GM19372 (cell line): ENCODE measurements around the gene HOXC12.

Experiments
- ATAC-seq: cut with Tn5 transposase; IDR thresholded peaks from one replicate; pipeline ENCODE4 v1.9.1; 2021; ENCODE audit warnings: mild to moderate bottlenecking, low read depth, moderate library complexity; ENCODE audit not compliant: unreplicated experiment

The HOXC12 gene

DNA sequence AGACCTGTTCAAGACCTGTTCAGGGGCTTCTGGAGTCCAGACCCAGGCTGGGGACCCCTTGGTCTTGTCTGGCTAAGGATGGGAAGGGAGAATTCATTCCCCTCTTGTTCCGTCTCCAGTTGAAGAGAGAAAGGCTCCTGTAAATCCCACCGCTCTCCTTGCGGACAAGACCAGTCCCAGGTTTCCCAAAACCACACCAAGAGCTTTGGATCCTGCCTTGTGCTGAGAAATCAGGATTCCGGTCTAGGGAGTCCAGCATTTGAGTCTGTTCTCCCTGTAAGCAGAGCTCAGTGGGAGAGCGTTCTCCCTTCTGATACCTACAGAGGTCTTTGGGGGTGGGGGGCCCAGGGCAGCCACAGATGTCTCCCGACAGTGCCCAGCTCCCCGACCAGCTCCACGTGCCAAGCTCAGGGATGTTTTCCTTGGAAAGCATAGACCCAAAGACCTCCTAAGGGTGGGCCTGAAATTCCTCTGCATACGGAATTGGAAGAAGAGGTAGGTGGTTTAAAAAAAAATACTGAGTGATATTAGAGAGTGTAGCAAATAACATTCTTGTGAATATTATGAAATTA, 14.2 kb upstream of the HOXC12 start:
- ATAC-seq, result no peak

DNA sequence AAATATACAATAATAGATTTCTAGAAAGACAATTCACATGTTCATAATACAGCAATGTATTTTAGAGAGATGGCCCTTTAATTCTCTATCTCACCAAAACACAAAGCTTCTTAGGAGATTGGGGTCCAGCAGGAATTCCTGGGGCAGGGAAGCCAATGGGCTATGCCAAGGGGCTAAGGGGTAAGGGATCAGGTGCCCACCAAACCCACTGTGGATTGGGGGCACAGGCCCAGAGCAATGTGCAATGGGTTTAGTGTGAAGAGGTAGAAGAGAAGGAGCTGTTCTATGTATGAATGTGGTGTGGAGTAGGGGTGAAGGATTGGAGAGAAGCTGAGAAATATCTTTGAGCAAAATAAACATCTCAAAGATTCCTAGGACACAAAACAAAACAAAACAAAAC, 13.5 kb upstream of the HOXC12 start:
- ATAC-seq, result no peak

DNA sequence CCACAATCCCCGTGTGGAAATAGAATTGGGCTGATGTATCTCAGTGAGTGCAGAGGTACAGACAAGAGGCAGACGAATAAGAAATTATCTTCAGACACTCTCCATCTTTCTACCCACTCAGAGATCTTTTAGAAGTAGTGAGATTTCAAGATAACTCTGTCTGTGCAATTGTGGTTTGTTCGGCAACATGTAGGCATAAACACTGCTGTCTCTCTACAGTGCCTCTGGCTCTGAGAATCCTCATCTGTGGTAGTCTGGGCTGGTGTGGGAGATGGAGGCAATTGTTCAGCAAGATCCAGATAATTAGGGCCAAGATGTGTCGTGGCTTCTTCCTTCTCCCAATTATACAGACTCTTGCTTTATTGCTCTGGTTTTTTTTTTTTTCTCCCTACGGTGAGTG, 13.0 kb upstream of the HOXC12 start:
- ATAC-seq, result no peak

DNA sequence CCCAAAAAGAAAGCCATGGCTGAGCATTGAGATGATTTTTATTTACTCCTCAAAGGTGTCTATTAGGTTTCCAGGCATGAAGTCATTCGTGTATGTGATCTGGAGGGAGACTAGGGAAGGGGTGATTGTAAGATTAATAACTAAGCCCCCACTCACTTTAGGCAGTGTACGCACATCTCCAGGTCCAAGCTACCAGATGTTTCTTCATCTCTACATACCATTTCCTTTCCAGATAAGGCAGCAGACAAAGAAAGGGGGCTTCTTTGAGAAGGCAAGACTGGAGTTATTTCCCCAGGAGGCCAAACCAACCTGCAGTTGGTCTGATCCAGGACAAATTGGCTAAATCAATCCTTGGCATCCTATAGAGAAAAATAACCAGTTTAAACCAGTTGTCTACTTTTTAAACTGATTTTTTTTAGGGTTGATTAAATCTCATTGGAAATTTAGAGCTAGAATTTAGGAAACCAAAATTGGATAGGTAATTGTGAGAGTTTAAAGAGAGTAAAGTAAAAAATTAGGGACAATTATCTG, 12.2 kb upstream of the HOXC12 start:
- ATAC-seq, result no peak

DNA sequence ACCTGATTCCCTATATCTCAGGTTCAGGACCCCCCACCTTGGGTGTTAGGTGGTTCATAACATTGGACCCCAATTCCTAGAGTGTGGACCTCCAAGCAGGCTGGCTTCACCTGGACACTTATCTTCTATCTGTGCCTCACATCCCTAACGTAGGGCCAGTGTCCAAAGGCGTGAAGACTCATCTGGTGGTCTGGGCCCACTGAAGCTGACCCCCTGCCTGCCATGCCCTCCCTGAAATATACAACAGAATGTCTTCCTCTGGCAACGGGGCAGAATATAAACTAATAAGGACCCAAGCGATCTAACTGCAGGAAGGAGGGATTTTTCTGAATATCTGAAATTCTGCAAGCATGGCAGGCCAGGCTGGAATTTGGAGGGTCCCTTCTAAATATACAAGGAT, 10.5 kb upstream of the HOXC12 start:
- ATAC-seq, result no peak

DNA sequence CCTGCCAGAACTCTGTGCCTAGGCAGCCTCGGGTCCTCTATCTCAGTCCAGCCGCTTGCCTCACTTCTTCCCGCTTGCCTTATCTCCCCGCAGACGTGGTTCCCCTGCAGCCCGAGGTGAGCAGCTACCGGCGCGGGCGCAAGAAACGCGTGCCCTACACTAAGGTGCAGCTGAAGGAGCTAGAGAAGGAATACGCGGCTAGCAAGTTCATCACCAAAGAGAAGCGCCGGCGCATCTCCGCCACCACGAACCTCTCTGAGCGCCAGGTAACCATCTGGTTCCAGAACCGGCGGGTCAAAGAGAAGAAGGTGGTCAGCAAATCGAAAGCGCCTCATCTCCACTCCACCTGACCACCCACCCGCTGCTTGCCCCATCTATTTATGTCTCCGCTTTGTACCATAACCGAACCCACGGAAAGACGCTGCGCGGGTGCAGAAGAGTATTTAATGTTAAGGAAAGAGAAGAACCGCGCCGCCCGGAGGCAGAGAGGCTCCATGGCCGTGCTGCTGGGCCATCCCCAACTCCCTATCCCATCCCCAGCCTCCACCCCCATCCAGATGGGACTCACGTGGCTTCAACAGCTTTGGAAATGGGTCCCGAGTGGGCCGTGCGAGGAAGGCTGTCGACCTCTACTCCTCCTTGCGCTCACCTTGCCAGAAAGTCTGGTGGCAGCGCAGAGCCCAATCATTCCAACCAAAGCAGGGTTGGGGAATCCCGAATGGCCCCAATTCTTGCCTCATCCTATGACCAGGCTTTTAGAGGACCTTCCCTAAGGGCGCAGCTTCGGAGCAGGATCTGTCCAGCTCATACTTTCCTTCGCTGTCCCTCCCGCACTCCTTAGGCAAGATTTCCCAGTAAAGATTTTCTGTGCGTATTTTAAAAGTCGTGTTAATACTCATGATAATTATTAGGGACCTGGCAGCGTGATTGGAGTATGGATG, 9.5 kb upstream of the HOXC12 start:
- no peak for ATAC-seq

DNA sequence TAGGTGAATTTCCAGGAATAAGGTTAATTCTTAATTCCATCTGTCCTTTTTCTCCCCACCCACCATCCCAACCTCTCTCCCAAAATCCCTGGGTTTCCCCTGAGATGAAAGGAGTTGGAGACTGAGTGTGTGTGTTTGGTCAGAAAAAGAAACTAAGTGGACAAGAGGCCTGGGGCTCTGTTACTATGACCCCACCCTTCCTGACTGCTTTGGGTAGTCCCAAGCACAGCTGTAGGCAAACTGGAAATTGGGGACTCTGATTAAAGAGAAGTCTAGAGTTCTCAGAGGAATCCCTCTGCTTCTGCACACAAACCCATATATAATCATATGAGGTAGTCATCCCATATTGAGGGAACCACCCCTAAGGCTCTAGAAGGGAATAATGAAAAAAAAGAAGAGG, 7.0 kb upstream of the HOXC12 start:
- ATAC-seq, result no peak

DNA sequence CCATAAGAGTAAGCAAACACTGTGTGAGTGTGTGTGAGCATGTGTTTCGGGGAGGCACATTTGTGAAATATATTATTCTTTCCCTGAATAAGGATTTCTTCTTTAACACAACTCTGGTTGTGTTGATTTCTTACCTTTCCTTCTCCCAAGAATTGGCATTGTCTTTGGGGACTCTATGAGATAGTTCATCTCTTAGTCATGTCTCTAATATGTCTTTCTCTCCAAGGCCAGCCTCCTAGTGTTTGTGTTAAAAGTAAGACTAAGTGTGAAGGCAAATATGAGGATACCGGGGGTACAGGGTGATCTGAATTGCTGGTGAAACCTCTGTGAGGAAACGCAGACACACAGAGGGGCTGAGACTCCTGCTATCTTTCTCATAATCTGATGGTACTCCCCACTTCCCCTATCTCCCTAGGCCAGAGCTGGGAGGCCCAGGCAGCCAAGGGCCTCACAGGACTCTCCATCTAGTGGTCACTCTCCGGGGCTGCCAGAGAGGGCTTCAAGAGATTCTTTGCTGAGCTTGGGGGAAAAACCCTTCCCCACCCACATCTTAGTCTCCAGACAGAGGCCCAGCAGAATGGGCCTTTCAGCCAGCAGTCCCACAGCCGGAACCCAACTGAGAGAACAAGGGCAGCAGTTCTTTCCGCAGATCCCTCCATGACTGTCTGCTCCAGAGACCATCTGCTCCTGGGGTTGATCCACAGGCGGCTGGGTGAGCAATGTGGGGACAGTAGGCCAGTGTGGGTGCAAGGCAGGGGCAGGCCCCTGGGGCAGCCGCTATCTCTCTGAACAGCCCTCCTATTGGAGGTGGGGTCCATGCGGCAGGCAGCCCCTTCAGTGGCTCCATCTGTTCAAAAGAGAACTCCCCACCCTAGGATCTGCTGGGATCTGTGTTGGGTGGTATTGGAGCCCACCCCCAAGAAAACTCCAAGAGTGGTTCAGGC, 5.8 kb upstream of the HOXC12 start:
- no peak for ATAC-seq

DNA sequence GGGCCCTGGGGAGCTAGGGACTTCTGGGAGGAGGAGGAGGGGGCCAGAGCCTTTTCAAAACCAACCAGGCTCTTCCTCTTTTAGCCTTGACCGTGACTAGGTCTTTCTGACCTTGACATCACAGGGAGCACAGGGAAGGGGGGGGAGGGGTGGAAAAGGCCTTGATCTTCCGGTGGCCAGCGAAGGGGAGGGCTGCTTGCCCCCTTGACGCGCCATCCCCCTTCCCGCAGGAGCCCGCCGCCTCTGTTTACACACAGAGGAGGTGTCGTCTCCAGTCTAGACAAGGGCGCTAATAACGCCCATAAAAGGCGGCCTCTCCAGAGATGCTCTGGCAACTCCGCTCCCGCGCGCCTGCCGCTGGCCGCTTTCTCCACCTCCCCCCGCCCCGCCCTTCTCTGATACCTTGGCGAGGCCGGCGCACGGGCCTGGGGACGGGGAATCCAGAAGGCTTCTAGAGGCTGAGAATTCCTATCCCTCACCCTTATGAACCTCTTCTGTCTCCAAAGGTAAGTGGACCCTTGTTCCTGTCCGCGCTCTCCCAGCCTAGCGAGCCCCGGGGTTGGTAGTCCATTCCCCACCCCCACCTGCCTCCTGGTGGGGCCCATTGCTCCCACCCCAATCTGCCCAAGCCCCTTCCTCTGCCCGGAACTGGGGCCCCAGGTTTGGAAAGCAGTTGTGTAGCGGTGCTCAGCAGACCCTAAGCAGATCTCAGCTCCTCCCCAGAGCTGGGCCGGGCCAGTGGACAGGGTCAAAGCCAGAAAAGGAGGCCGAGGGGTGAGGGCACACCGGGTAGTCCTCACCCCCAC, 4.9 kb upstream of the HOXC12 start:
- no peak for ATAC-seq

DNA sequence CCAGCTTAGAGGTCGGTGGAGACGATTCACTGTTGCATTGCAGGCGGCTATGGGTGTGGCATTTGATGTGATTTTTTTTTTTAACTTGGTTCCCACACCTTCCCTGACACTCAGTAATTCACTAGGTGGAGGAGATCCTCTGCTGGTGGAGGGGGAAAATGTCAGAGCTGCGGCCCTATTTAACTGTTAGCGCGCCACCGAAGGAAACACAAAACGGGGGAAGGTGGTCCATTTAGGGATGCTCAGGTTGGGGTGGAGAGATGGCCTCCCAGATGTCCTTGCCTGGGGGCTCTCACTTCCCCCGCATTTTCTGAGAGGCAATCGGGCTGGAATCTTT, 4.3 kb upstream of the HOXC12 start:
- no peak for ATAC-seq

DNA sequence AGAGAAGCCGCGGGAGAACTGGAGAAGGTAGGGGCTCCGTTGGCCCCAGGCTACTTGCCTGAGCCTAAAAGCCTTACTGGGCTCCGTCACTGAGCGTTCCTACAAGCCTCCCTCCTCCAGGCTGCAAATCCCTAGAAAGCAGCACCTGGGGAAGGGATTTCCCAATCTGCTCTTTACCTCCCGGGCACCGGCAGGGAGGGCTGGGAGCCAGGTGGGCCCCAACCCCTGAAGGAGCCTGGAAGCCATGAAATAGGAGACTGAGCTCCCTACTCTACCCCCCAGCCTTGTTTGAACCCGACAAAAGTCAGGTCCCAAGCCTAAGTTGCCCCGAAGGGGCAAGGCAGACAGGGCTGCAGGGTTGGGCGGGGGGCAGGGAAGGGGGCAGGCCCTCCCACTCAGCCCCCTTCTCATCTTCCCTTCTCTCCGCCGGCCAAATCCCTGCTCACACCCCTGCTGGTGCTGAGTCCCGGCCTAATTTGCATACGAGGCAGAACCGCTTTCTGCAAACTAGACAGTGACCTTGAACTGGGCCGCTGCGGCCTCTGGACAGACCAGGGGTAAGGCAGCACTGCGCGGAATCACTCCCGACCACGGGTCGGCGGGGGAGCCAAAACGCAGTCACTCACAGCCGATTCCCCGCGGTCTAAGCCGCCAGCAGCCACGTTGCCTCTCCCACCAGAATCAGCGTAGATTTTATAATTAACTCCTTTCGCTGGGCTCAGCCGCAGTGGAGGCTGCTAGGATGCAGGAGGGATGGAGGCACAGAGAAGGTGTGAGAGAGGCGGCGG, 3.7 kb upstream of the HOXC12 start:
- no peak for ATAC-seq

DNA sequence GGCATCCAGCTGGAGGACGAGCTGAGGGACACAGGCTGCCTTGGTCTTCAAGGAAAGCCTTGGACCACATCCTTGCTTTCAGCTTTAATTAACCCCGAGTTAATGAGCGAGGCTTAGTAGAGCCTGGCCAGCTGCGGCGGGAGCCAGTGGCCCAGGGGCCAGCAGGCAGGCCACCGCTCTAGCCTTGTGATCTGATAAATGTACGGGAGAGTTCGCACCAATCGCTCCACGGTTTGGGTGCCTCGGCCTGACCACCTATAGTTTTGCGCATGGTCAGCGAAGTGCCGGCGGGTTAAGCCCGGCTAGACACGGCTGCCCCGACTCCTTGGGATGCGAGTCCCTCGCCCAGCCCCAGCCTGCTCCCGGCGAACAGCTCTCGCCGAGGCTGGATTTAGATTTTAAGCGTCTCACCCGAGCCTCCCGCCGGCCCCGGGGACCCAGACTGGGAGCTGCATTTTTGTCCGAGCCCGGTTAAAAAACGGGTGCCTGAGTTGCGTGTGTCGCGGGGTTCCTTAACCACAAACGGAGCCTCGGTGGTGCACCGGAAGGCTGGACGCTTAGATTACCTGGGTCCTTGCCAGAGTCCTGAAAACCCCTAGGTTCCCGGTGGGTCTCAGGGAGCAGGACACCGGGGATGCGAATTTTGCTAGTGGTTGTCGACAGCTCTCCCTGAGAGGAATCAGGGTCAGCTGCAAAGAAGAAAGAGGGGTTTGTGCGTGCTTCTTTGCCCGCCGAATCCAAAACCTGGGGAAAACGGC, 2.9 kb upstream of the HOXC12 start:
- ATAC-seq, result no peak

DNA sequence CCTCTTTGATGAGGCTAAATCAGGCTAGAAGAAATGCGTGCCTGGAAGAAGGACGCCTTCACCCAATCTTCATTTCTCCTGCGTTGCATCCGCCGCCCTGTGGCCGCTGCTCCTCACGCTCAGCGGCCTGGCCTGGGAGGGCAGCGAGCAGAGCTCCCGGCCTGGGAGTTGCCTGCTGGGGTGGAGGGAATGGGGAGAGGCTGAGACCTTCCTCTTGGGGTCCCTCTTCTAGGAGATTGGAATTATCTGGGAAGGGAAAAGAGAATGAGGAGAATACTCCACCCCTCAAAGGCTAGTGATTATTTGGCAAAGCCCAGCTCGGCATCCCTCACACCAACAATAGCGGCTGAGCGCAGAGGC, 2.4 kb upstream of the HOXC12 start:
- no peak for ATAC-seq

DNA sequence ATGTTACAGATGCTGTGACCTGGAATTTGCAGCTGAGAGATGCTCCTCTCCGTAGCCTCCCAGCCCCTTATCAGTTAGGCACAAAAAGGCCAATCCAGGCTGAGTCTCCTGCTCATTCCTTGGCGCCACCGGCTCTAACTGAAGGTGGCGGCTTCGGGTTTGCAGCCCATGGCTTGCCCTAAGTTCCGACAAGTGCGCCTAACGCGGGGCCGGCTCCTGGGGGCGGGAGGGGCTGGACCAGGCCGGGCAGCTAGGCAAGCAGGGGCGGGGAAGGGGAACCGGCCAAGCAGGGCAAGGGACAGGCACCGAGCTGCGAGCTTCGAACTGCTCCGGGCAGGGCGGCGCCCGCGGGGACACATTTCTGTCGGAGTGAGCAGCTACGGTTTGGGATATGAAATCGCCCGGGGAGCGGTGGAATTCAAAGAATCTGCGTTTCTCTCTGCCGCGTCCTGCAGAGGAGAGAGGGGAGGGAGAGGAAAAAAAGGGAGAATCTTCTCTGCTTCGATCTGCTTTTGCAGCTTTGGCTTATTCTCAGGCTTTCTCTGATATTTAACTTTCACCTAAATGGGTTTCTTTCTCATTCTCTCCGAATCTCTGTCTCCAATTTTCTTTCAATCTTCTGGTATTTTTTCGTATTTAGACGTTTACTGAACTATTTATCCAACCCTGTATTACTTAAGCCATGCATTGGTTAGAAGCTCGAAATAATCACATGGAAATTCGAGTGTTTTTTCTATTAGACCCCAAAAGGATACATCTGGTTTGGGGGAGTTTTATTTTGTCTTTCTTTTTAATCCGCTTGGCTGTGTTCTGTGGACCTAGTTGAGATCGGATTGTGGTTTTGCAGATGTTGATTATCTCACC, 1.6 kb upstream of the HOXC12 start:
- ATAC-seq, result no peak

DNA sequence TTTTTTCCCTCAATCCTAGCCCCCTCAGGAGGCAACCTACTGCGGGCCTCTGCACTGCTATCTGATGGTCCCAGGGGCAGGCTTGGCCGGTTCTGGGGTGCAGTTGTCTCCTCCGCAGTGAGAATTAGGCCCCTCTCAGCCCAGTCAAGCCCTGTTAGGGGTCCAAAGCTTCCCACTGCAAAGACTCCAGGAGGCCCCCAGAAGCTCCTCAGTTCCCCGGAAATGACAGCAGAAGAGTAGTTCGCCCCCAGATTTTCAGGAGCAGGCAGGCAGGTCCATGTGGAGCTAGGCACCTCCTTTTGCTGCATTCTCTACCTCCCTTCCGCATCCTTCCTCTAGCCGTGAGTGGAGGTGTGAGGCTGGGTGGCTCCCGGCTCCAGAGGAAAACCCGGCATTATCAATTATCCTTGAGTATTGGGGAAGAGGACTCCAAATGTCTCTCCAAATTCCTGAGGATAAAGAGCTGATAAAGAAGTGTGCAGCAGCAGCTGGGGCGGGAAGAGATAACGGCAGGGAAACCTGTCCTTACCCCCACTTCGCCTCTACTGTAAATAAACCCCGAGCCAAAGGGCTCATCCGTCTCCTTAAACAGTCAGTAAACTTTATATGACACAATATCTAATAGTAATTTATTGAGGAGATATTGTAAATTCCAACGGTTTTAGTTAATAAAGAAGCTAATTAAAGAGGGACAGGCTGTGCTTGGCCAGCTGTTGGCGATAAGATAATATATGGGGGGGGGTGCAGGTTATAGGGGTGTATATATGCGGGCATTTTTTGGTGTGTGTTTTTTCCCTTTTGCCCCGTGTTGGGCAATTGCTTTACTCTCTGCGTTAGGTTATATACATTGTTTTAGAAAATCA, 641 bp upstream of the HOXC12 start:
- no peak for ATAC-seq

DNA sequence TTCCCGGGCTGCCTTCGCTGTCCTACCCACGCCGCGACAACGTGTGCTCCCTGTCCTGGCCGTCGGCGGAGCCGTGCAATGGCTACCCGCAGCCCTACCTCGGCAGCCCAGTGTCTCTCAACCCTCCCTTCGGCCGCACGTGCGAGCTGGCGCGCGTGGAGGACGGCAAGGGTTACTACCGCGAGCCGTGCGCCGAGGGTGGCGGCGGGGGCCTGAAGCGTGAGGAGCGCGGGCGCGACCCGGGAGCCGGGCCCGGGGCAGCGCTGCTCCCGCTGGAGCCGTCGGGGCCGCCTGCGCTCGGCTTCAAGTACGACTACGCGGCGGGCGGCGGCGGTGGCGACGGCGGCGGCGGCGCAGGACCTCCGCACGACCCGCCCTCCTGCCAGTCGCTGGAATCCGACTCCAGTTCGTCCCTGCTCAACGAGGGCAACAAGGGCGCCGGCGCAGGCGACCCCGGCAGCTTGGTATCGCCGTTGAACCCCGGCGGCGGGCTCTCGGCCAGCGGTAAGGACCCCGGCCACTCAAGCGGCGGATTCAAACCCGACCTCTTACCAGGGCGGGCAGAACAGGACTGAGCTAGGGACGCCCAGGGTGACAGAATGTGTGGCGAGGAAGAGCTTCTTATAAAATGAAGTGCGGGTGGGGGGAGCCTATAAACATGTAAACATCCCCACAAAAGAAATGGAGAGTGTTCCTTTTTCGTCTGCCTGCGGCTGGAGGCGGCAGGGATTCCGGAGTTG, 503 bp downstream of the HOXC12 start:
- ATAC-seq, result no peak
